GM23338 (cell line): ENCODE results near the gene BZW2.

ENCODE experiments used
- EZH2 ChIP-seq: fragments of 200-600 bp; sonication (generic); IDR thresholded peaks from one replicate; pipeline ENCODE4 v1.8.0; 2017; ENCODE audit warnings: antibody characterized with exemption, mild to moderate bottlenecking, low read depth; ENCODE audit not compliant: unreplicated experiment
- JUNB ChIP-seq: IDR thresholded peaks from one replicate; pipeline ENCODE4 v1.6.1; 2016; ENCODE audit warnings: antibody characterized with exemption; ENCODE audit not compliant: unreplicated experiment
- STAT1 ChIP-seq: IDR thresholded peaks from one replicate; pipeline ENCODE4 v1.6.1; 2016; ENCODE audit warnings: antibody characterized with exemption; ENCODE audit not compliant: unreplicated experiment
- TF ChIP-seq, protein P1 (sequence below): IDR thresholded peaks from one replicate; pipeline ENCODE4 v1.6.1; 2018; ENCODE audit warnings: antibody characterized with exemption; ENCODE audit not compliant: unreplicated experiment
- TF ChIP-seq, protein P2 (sequence below), 2 experiments: fragments of 200-600 bp in 1 of 2; sonication (generic) in 1 of 2; conservative IDR thresholded peaks; 2 replicates each; pipeline versions ENCODE4 v1.5.1 to v1.6.1; 2016 to 2017; ENCODE audit warnings: antibody characterized with exemption in 2 of 2, low read depth in 2 of 2, mild to moderate bottlenecking in 2 of 2, moderate library complexity in 1 of 2

GRCh38 chr7:16732828-16733227 lies 86.8 kb downstream of the BZW2 start:
- TF ChIP-seq, protein P1, sequence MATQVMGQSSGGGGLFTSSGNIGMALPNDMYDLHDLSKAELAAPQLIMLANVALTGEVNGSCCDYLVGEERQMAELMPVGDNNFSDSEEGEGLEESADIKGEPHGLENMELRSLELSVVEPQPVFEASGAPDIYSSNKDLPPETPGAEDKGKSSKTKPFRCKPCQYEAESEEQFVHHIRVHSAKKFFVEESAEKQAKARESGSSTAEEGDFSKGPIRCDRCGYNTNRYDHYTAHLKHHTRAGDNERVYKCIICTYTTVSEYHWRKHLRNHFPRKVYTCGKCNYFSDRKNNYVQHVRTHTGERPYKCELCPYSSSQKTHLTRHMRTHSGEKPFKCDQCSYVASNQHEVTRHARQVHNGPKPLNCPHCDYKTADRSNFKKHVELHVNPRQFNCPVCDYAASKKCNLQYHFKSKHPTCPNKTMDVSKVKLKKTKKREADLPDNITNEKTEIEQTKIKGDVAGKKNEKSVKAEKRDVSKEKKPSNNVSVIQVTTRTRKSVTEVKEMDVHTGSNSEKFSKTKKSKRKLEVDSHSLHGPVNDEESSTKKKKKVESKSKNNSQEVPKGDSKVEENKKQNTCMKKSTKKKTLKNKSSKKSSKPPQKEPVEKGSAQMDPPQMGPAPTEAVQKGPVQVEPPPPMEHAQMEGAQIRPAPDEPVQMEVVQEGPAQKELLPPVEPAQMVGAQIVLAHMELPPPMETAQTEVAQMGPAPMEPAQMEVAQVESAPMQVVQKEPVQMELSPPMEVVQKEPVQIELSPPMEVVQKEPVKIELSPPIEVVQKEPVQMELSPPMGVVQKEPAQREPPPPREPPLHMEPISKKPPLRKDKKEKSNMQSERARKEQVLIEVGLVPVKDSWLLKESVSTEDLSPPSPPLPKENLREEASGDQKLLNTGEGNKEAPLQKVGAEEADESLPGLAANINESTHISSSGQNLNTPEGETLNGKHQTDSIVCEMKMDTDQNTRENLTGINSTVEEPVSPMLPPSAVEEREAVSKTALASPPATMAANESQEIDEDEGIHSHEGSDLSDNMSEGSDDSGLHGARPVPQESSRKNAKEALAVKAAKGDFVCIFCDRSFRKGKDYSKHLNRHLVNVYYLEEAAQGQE, result no peak
- TF ChIP-seq JUNB (no peak), STAT1 (no peak), EZH2 (no peak)
- TF ChIP-seq, protein P2, sequence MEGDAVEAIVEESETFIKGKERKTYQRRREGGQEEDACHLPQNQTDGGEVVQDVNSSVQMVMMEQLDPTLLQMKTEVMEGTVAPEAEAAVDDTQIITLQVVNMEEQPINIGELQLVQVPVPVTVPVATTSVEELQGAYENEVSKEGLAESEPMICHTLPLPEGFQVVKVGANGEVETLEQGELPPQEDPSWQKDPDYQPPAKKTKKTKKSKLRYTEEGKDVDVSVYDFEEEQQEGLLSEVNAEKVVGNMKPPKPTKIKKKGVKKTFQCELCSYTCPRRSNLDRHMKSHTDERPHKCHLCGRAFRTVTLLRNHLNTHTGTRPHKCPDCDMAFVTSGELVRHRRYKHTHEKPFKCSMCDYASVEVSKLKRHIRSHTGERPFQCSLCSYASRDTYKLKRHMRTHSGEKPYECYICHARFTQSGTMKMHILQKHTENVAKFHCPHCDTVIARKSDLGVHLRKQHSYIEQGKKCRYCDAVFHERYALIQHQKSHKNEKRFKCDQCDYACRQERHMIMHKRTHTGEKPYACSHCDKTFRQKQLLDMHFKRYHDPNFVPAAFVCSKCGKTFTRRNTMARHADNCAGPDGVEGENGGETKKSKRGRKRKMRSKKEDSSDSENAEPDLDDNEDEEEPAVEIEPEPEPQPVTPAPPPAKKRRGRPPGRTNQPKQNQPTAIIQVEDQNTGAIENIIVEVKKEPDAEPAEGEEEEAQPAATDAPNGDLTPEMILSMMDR (conservative IDR thresholded peaks at IDR 0.05; ENCODE audit: low read depth in 2 of 2), result no peak
